Osteoblast (primary cell): Measurements from ENCODE around the gene ITPR1. TPM values are rescaled to one million over a fixed set of nuclear protein-coding genes. Genes with fewer than 3 reads are reported as not detected.

ENCODE experiments used
- DNase-seq: peaks from one replicate; pipeline ENCODE4 v3.0.0; 2011; ENCODE audit warnings: low spot score, mixed read lengths; ENCODE audit not compliant: insufficient read length; ENCODE audit errors: missing footprints
- H2AFZ ChIP-seq: 2 replicates; pipeline ENCODE4 v1.6.0; 2011; ENCODE audit warnings: mild to moderate bottlenecking, low read length
- H3K27ac ChIP-seq: 2 replicates; pipeline ENCODE4 v1.5.1; 2011; ENCODE audit warnings: mild to moderate bottlenecking, low read depth, low read length, moderate library complexity
- H3K27me3 ChIP-seq: 2 replicates; pipeline ENCODE4 v1.6.0; 2012; ENCODE audit warnings: mild to moderate bottlenecking, control low read depth, inconsistent platforms, low read length, moderate library complexity; ENCODE audit not compliant: insufficient read depth
- H3K36me3 ChIP-seq: 2 replicates; pipeline ENCODE4 v1.5.1; 2011; ENCODE audit warnings: mild to moderate bottlenecking, low read length, control low read depth, moderate library complexity; ENCODE audit not compliant: insufficient read depth
- H3K4me1 ChIP-seq: 2 replicates; pipeline ENCODE4 v1.5.1; 2011; ENCODE audit warnings: mild to moderate bottlenecking, low read length, control low read depth, moderate library complexity; ENCODE audit not compliant: insufficient read depth
- H3K4me2 ChIP-seq: 2 replicates; pipeline ENCODE4 v1.6.0; 2011; ENCODE audit warnings: mild to moderate bottlenecking, low read length; ENCODE audit not compliant: insufficient read depth
- H3K4me3 ChIP-seq: fragments of 200-600 bp; sonication (generic); 3 replicates; pipeline ENCODE4 v1.5.1; 2012; ENCODE audit warnings: mild to moderate bottlenecking, low read length, inconsistent platforms; ENCODE audit not compliant: insufficient read depth
- H3K79me2 ChIP-seq: 2 replicates; pipeline ENCODE4 v1.6.0; 2012; ENCODE audit warnings: mild to moderate bottlenecking, low read length, control low read depth, inconsistent platforms; ENCODE audit not compliant: insufficient read depth
- H3K9me3 ChIP-seq: 2 replicates; pipeline ENCODE4 v1.5.1; 2011; ENCODE audit warnings: low read depth, low read length, control low read depth
- H4K20me1 ChIP-seq: 2 replicates; pipeline ENCODE4 v1.6.0; 2012; ENCODE audit warnings: mild to moderate bottlenecking, low read length, control low read depth; ENCODE audit not compliant: insufficient read depth
- CTCF ChIP-seq: IDR thresholded peaks from 2 replicates; pipeline ENCODE4 v1.5.1; 2011; ENCODE audit warnings: mild to moderate bottlenecking, low read depth, low read length, moderate library complexity; ENCODE audit errors: extremely low read depth
- total RNA-seq: library from RNA; depleted of rRNA; stranded (reverse); fragments of >200 nt; gene quantifications from 2 replicates; pipeline ENCODE4 v1.2.3, GENCODE V29; 2012

Gene ITPR1
- total RNA-seq, 1 donor: 16.6 TPM

GRCh38 chr3:4816718-4817117, 323.6 kb downstream of the ITPR1 start:
- DNase-seq: no peak
- no peak for TF ChIP-seq CTCF
- Histone ChIP-seq H3K36me3 (no peaks in the 10 kb centered on the region), H2AFZ (no peak overlapping the region), H4K20me1 (no peaks in the 10 kb centered on the region), H3K4me2 (no peak overlapping the region), H3K27ac (no peak overlapping the region), H3K27me3 (no peaks in the 10 kb centered on the region), H3K79me2 (no peaks in the 10 kb centered on the region), H3K4me3 (no peak overlapping the region), H3K4me1 (no peaks in the 10 kb centered on the region), H3K9me3 (peaks cover 4% of the 10 kb centered on the region)

- Histone ChIP-seq H3K9me3 (peaks cover 4% of the 10 kb centered on the region), H3K4me3 (no peak overlapping the region), H3K4me2 (no peak overlapping the region), H4K20me1 (no peaks in the 10 kb centered on the region), H3K4me1 (no peaks in the 10 kb centered on the region), H2AFZ (no peak overlapping the region), H3K79me2 (no peaks in the 10 kb centered on the region), H3K27me3 (no peaks in the 10 kb centered on the region), H3K27ac (no peak overlapping the region), H3K36me3 (no peaks in the 10 kb centered on the region)
- TF ChIP-seq CTCF: no peak
- DNase-seq: no peak
These were observed 324.0 kb downstream of the ITPR1 start for GRCh38 chr3:4817128-4817527.

- Histone ChIP-seq H2AFZ (no peak overlapping the region), H3K27ac (no peak overlapping the region), H3K4me3 (no peak overlapping the region), H4K20me1 (no peaks in the 10 kb centered on the region), H3K27me3 (no peaks in the 10 kb centered on the region), H3K4me1 (no peaks in the 10 kb centered on the region), H3K79me2 (no peaks in the 10 kb centered on the region), H3K36me3 (no peaks in the 10 kb centered on the region), H3K4me2 (no peak overlapping the region), H3K9me3 (peaks cover 4% of the 10 kb centered on the region)
- no peak for TF ChIP-seq CTCF
- DNase-seq: no peak
These were observed 325.0 kb downstream of the ITPR1 start for GRCh38 chr3:4818164-4818563.

DNA sequence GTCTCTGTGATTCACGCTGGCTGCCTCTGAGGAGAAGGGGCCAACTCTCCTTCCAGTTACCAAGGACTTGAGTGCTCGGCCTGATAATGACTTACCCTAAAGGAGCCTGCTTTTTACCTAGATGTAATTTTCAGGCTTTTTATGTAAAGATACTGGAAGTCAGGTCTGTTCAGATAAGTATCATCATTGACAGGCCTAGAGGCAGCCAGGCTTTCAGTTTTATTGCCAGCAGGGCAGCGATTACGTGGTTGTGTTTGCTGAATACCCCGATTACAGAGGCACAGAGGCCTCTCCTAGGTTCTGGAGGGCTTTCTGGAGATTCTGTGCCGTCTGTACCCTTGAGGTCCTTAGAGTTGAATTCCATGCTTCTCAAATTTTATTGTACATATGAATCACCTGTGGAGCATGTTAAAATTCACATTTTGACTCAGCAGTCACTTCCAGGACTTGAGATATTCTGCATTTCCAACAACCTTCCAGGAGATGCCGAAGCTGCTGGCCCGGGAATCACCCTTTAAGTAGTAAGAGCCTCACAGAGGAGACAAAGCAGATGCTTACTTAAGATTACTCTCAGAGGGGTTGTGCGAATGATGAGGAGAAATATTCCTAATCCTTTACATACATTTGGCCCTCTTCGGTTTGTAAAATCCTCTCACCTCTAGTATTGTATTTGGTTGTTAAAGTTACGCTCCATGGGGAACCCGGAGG, 326.0 kb downstream of the ITPR1 start:
- no peak for DNase-seq
- no peak overlapping the region for H3K27ac ChIP-seq

More for the DNA sequence above, 326.0 kb downstream of the ITPR1 start:
- Histone ChIP-seq H3K4me3 (no peak overlapping the region), H3K9me3 (peaks cover 4% of the 10 kb centered on the region), H3K79me2 (no peaks in the 10 kb centered on the region), H2AFZ (no peak overlapping the region), H3K4me2 (no peak overlapping the region), H4K20me1 (no peaks in the 10 kb centered on the region), H3K27me3 (no peaks in the 10 kb centered on the region), H3K4me1 (no peaks in the 10 kb centered on the region), H3K36me3 (no peaks in the 10 kb centered on the region)
- TF ChIP-seq CTCF: no peak
